NCI-H1436 treated with DMSO at 0.1 percent for 48 hours (cell line): ENCODE data around the gene PCDHGB1.
"Not testable (repeated sequence)": the region's sequence is repeated elsewhere in the genome, so short reads cannot be mapped to it uniquely, and the experiment has no call there.

Source experiments
- DNase-seq: peaks from one replicate; lab custom pipeline; 2025; lab: John Stamatoyannopoulos, UW

The PCDHGB1 gene

GRCh38 chr5:141383345-141383744, 33.4 kb downstream of the PCDHGB1 start:
- no peak for DNase-seq

- DNase-seq, result no peak
Observed at GRCh38 chr5:141384471-141385267, 34.8 kb downstream of the PCDHGB1 start.

GRCh38 chr5:141387557-141388311, 37.8 kb downstream of the PCDHGB1 start, which contains the start of gene PCDHGB4:
Gene PCDHGB4 (plus strand): TSS chr5:141387698. CDS start chr5:141387885, 187 bp downstream.
- DNase-seq, result not testable (repeated sequence)

- DNase-seq, result no peak
Observed at GRCh38 chr5:141388661-141389060, 38.8 kb downstream of the PCDHGB1 start.

GRCh38 chr5:141389153-141390042, 39.5 kb downstream of the PCDHGB1 start:
- no peak for DNase-seq

GRCh38 chr5:141392429-141393198, 42.7 kb downstream of the PCDHGB1 start, which contains the start of gene PCDHGA8:
Gene PCDHGA8 (plus strand): TSS chr5:141392633. CDS start chr5:141392814, 181 bp downstream.
- no peak for DNase-seq

GRCh38 chr5:141393267-141393666, 43.4 kb downstream of the PCDHGB1 start:
- no peak for DNase-seq

- not testable (repeated sequence) for DNase-seq
Observed at GRCh38 chr5:141394401-141395187, 44.7 kb downstream of the PCDHGB1 start.

- not testable (repeated sequence) for DNase-seq
Observed at GRCh38 chr5:141397756-141398551, 48.1 kb downstream of the PCDHGB1 start, which contains the start of gene PCDHGB5. Gene PCDHGB5 (plus strand): TSS chr5:141397947. CDS start chr5:141398128, 181 bp downstream.

GRCh38 chr5:141398608-141399007, 48.7 kb downstream of the PCDHGB1 start:
- DNase-seq, result no peak

- DNase-seq, result no peak
Observed at GRCh38 chr5:141399555-141400258, 49.8 kb downstream of the PCDHGB1 start.
